GM18498 (cell line): ENCODE results near the gene KRTAP5-6.
"Not testable (repeated sequence)": the region's sequence is repeated elsewhere in the genome, so short reads cannot be mapped to it uniquely, and the experiment has no call there.

Experiments
- ATAC-seq: cut with Tn5 transposase; IDR thresholded peaks from one replicate; pipeline ENCODE4 v1.9.1; 2021; ENCODE audit warnings: mild to moderate bottlenecking, moderate library complexity; ENCODE audit not compliant: unreplicated experiment

KRTAP5-6 gene

GRCh38 chr11:1661454-1662269, 35.3 kb upstream of the KRTAP5-6 start:
- ATAC-seq, result not testable (repeated sequence)

- not testable (repeated sequence) for ATAC-seq
Measured at GRCh38 chr11:1662699-1663283, 34.2 kb upstream of the KRTAP5-6 start.

GRCh38 chr11:1665313-1665712, 31.7 kb upstream of the KRTAP5-6 start:
- no peak for ATAC-seq

- no peak for ATAC-seq
Measured at GRCh38 chr11:1667121-1667850, 29.7 kb upstream of the KRTAP5-6 start.

GRCh38 chr11:1667906-1668305, 29.1 kb upstream of the KRTAP5-6 start:
- no peak for ATAC-seq

GRCh38 chr11:1668911-1669473, 28.0 kb upstream of the KRTAP5-6 start:
- ATAC-seq, result no peak

- no peak for ATAC-seq
Measured at GRCh38 chr11:1669546-1670218, 27.3 kb upstream of the KRTAP5-6 start.

GRCh38 chr11:1670457-1670856, 26.5 kb upstream of the KRTAP5-6 start:
- ATAC-seq, result not testable (repeated sequence)

GRCh38 chr11:1670905-1671371, 26.1 kb upstream of the KRTAP5-6 start:
- no peak for ATAC-seq

- ATAC-seq, result no peak
Measured at GRCh38 chr11:1671658-1672057, 25.3 kb upstream of the KRTAP5-6 start.

- ATAC-seq, result no peak
Measured at GRCh38 chr11:1672613-1673350, 24.2 kb upstream of the KRTAP5-6 start.

- ATAC-seq, result no peak
Measured at GRCh38 chr11:1673446-1674172, 23.4 kb upstream of the KRTAP5-6 start.

GRCh38 chr11:1674173-1675131, 22.5 kb upstream of the KRTAP5-6 start:
- ATAC-seq, result no peak

GRCh38 chr11:1675536-1676228, 21.3 kb upstream of the KRTAP5-6 start:
- no peak for ATAC-seq

GRCh38 chr11:1676229-1676740, 20.7 kb upstream of the KRTAP5-6 start:
- no peak for ATAC-seq

GRCh38 chr11:1679881-1680280, 17.1 kb upstream of the KRTAP5-6 start:
- no peak for ATAC-seq

GRCh38 chr11:1682225-1682905, 14.6 kb upstream of the KRTAP5-6 start:
- no peak for ATAC-seq
